Left kidney (tissue), 1 donor: ENCODE results near the gene GSTT2B. TPM values are rescaled to one million over a fixed set of nuclear protein-coding genes. Genes with fewer than 3 reads are reported as not detected.

ENCODE experiments used
- polyA plus RNA-seq: library from polyadenylated mRNA; unstranded; fragments of 120-200 nt; gene quantifications from one replicate; pipeline ENCODE4 v1.2.1, GENCODE V29; 2013; ENCODE audit not compliant: insufficient read length

The GSTT2B gene
- polyA plus RNA-seq, 1 donor = 6.9 TPM

Other genes starting within 250 kb of the GSTT2B start
- gene ZNF70, start 210.1 kb downstream of the GSTT2B start, polyA plus RNA-seq = 8.1 TPM
- not detected for gene VPREB3, start 206.8 kb downstream of the GSTT2B start, polyA plus RNA-seq
- 2.7 TPM for gene C22orf15, start 198.2 kb downstream of the GSTT2B start, polyA plus RNA-seq
- 58.3 TPM for gene CHCHD10, start 193.2 kb downstream of the GSTT2B start, polyA plus RNA-seq
- gene MMP11, start 188.3 kb downstream of the GSTT2B start, polyA plus RNA-seq = 13.3 TPM
- gene SMARCB1, start 174.2 kb downstream of the GSTT2B start, polyA plus RNA-seq = 187 TPM
- 3.2 TPM for gene DERL3, start 122.2 kb downstream of the GSTT2B start, polyA plus RNA-seq
- 60.0 TPM for gene SLC2A11, start 103.3 kb downstream of the GSTT2B start, polyA plus RNA-seq
- 119 TPM for gene MIF, start 66.8 kb downstream of the GSTT2B start, polyA plus RNA-seq
- 11.6 TPM for gene DDTL, start 5.7 kb upstream of the GSTT2B start, polyA plus RNA-seq
- gene DDT, start 13.2 kb upstream of the GSTT2B start, polyA plus RNA-seq = 66.8 TPM
- gene GSTT2, start 18.9 kb upstream of the GSTT2B start, polyA plus RNA-seq = not detected
- gene GSTT4, start 44.3 kb upstream of the GSTT2B start, polyA plus RNA-seq = not detected
- 52.0 TPM for gene CABIN1, start 50.1 kb upstream of the GSTT2B start, polyA plus RNA-seq
- 15.1 TPM for gene SUSD2, start 220.3 kb upstream of the GSTT2B start, polyA plus RNA-seq